Fibroblast of lung (primary cell): ENCODE results near the gene AP1G2. TPM values are rescaled to one million over a fixed set of nuclear protein-coding genes. Genes with fewer than 3 reads are reported as not detected.

ENCODE experiments used
- DNase-seq, 2 donors: peaks; one replicate each; pipeline versions ENCODE4 v3.0.0 to v3.0.0-alpha.2; 2010; ENCODE audit warnings: low read depth in 2 of 2
- H2AFZ ChIP-seq: 2 replicates; pipeline ENCODE4 v1.5.1; 2012; ENCODE audit warnings: low read length, control low read depth, inconsistent platforms
- H3K27ac ChIP-seq: 2 replicates; pipeline ENCODE4 v1.5.1; 2011; ENCODE audit warnings: low read length, control low read depth; ENCODE audit not compliant: insufficient read depth
- H3K27me3 ChIP-seq: 2 replicates; pipeline ENCODE4 v1.5.1; 2011; ENCODE audit warnings: mild to moderate bottlenecking, low read length; ENCODE audit not compliant: control insufficient read depth, insufficient read depth
- H3K36me3 ChIP-seq: 2 replicates; pipeline ENCODE4 v1.5.1; 2011; ENCODE audit warnings: low read length; ENCODE audit not compliant: control insufficient read depth, insufficient read depth
- H3K4me1 ChIP-seq: 2 replicates; pipeline ENCODE4 v1.5.1; 2011; ENCODE audit warnings: low read length; ENCODE audit not compliant: control insufficient read depth, insufficient read depth; ENCODE audit errors: extremely low read depth
- H3K4me2 ChIP-seq: 2 replicates; pipeline ENCODE4 v1.5.1; 2011; ENCODE audit warnings: low read length, control low read depth; ENCODE audit not compliant: insufficient read depth; ENCODE audit errors: extremely low read depth
- H3K4me3 ChIP-seq, 4 experiments: fragments of 200-600 bp in 1 of 4; sonication (generic) in 1 of 4; replicated peaks in 1 of 4; 2 replicates each; pipeline ENCODE4 v1.5.1; 2011 to 2016; ENCODE audit warnings: low read length in 4 of 4, low read depth in 3 of 4, mild to moderate bottlenecking in 3 of 4, control low read depth in 2 of 4, inconsistent platforms in 1 of 4, mixed read lengths in 1 of 4; ENCODE audit not compliant: insufficient read depth in 1 of 4; ENCODE audit errors: control extremely low read depth in 1 of 4
- H3K79me2 ChIP-seq: 2 replicates; pipeline ENCODE4 v1.5.1; 2012; ENCODE audit warnings: mild to moderate bottlenecking, low read length, inconsistent platforms; ENCODE audit not compliant: control insufficient read depth, insufficient read depth
- H3K9ac ChIP-seq: 2 replicates; pipeline ENCODE4 v1.5.1; 2011; ENCODE audit warnings: mild to moderate bottlenecking, low read length, control low read depth; ENCODE audit not compliant: insufficient read depth
- H3K9me3 ChIP-seq: 2 replicates; pipeline ENCODE4 v1.5.1; 2012; ENCODE audit warnings: low read depth, low read length; ENCODE audit not compliant: control insufficient read depth, insufficient read depth
- H4K20me1 ChIP-seq: 2 replicates; pipeline ENCODE4 v1.5.1; 2011; ENCODE audit warnings: low read length; ENCODE audit not compliant: control insufficient read depth, insufficient read depth; ENCODE audit errors: extremely low read depth
- CTCF ChIP-seq, 2 donors: IDR thresholded peaks in 1 of 2; conservative IDR thresholded peaks in 1 of 2; 1 replicate in 1 of 2; 2 replicates in 1 of 2; pipeline ENCODE4 v1.5.1; 2011 to 2012; ENCODE audit warnings: low read length in 2 of 2, control low read depth in 1 of 2, inconsistent platforms in 1 of 2, low read depth in 1 of 2, mild to moderate bottlenecking in 1 of 2
- EZH2 ChIP-seq: IDR thresholded peaks from 2 replicates; pipeline ENCODE4 v1.5.1; 2012; ENCODE audit warnings: low read length, control low read depth, mild to moderate bottlenecking; ENCODE audit errors: missing control alignments
- polyA plus RNA-seq, 2 donors: library from polyadenylated mRNA; depleted of rRNA in 1 of 2; stranded (reverse) in 1 of 2; unstranded in 1 of 2; fragments of >200 nt; gene quantifications; 2 replicates each; pipeline ENCODE4 v1.2.1, GENCODE V29; 2011 to 2012; ENCODE audit warnings: missing spikeins in 1 of 2
- total RNA-seq: library from RNA; depleted of rRNA; stranded (reverse); fragments of >200 nt; gene quantifications from 2 replicates; pipeline ENCODE4 v1.2.1, GENCODE V29; 2014

Gene AP1G2
- total and polyA plus RNA-seq, 2 donors (not counting 1 experiment from before 2014, with no cell fraction given) = 7.9 to 9.2 TPM

GRCh38 chr14:23569443-23570151, 2.0 kb upstream of the AP1G2 start:
- Histone ChIP-seq H3K4me3 (no peak overlapping the region), H3K4me1 (no peaks in the 10 kb centered on the region), H3K4me2 (no peak overlapping the region), H3K9me3 (no peaks in the 10 kb centered on the region), H3K79me2 (no peaks in the 10 kb centered on the region), H3K9ac (no peak overlapping the region), H4K20me1 (no peaks in the 10 kb centered on the region), H3K36me3 (no peaks in the 10 kb centered on the region), H2AFZ (no peak overlapping the region), H3K27me3 (peaks cover 9% of the 10 kb centered on the region), H3K27ac (no peak overlapping the region)
- DNase-seq = no peak
- TF ChIP-seq CTCF (conservative IDR thresholded peaks at IDR 0.05 in 1 of 2, IDR thresholded peaks at IDR 0.05 in 1 of 2; ENCODE audit: low read depth in 1 of 2, low read length in 2 of 2) (no peak), EZH2 (peak; percentile 34)

GRCh38 chr14:23568600-23569331, 1.2 kb upstream of the AP1G2 start:
- no peak for DNase-seq
- Histone ChIP-seq H3K27me3 (peaks cover 8% of the 10 kb centered on the region), H3K27ac (no peak overlapping the region)

More at GRCh38 chr14:23568600-23569331, 1.2 kb upstream of the AP1G2 start:
- H3K79me2 ChIP-seq = no peaks in the 10 kb centered on the region
- H3K36me3 ChIP-seq = no peaks in the 10 kb centered on the region
- TF ChIP-seq CTCF (conservative IDR thresholded peaks at IDR 0.05 in 1 of 2, IDR thresholded peaks at IDR 0.05 in 1 of 2; ENCODE audit: low read depth in 1 of 2, low read length in 2 of 2) = peak in 1 of 2 donors; percentile 34
- TF ChIP-seq EZH2 = no peak
- H3K4me1 ChIP-seq = no peaks in the 10 kb centered on the region
- H2AFZ ChIP-seq = no peak overlapping the region
- no peak overlapping the region for H3K4me3 ChIP-seq
- H3K4me2 ChIP-seq = no peak overlapping the region
- H4K20me1 ChIP-seq = no peaks in the 10 kb centered on the region
- H3K9ac ChIP-seq = no peak overlapping the region
- H3K9me3 ChIP-seq = no peaks in the 10 kb centered on the region
